Measurements from ENCODE around the gene ZNF483.
"Not testable (repeated sequence)": the region's sequence is repeated elsewhere in the genome, so short reads cannot be mapped to it uniquely, and the experiment has no call there.

ZNF483 gene

GRCh38 chr9:111542497-111543254, 17.7 kb downstream of the ZNF483 start:
- DNase-seq (ENCODE audit: low read depth, low spot score), result no peak

DNA sequence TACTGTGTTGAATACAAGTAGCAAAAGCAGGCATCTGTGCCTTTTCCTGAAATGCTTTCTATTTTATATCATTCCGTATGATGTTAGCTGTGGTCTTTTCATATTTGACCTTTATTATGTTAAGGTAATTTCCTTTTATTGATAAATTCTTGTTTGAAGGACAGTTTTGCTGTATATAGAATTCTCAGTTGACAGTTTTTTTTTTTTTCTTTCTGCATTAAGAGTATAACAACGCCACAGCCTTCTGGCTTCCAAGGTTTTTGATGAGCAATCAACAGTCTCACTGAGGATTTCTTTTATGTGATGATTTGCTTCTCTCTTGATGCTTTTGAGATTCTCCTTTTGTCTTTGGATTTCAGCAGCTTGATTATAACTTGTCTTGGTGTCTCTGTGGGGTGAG, 23.6 kb downstream of the ZNF483 start:
- DNase-seq (ENCODE audit: low read depth, low spot score), result no peak

DNA sequence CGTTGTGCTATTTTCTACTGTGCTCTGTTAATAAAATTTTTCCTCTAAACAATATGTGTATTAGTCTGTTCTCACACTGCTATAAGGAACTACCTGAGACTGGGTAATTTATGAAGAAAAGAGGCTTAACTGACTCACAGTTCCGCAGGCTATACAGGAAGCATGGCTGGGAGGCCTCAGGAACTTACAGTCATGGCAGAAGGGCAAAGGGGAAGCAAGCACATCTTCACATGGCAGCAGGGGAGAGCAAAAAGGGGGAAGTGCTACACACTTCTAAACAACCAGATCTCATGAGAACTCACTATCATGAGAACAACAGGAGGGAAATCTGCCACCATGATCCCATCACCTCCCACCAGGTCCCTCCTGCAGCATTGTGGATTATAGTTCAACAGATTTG, 30.4 kb downstream of the ZNF483 start:
- not testable (repeated sequence) for DNase-seq (ENCODE audit: low read depth, low spot score)

DNA sequence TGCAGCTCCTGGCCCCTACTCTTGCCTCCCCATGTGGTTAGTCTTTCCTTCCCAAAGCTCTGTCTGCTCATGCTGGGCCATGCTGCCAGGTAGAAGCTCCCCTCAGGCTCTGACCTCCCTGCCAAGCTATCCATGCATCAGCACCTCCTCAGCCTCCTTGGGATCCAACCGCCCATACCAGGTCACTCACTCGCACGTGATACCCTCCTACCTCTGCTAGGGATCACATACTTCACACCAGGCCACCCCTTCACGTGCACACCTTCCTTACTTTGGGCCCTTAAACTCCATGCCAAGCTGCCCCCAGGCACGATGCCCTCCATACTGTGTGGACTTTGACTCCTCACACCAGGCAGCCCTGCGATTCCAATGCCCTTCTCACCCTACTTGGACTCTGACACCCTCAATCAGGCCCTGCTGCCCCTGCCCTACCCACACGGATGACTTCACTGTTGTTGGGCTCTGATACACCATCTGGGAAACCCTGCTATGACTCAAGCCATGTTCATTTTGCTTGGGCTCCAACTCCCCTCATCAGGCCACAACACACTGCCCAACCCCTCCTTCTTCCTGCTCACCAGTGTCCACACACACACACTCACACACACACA, 34.1 kb downstream of the ZNF483 start:
- no peak for DNase-seq (ENCODE audit: low read depth, low spot score)

DNA sequence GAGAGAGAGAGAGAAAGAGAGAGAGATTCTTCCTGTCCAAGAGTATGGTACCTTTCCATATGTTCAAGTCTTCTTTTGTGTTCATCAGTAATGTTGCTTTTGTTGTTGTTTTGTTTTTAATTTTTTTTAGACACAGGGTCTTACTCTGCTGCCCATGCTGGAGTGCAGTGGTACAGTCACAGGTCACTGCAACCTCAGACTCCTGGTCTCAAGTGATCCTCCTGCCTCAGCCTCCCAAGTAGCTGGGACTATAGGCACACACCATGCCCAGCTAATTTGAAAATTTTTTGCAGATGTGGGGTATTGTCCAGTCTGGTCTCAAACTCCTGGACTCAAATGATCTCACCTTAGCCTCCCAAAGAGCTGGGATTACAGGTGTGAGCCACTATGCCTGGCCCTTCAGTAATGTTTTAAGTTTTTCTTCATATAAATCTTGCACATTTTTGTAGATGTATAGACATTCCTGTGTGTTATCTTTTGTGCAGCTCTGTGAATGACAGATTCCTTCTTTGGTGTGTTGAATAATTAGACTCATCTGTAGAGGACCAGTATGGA, 36.3 kb downstream of the ZNF483 start:
- DNase-seq (ENCODE audit: low read depth, low spot score), result no peak

DNA sequence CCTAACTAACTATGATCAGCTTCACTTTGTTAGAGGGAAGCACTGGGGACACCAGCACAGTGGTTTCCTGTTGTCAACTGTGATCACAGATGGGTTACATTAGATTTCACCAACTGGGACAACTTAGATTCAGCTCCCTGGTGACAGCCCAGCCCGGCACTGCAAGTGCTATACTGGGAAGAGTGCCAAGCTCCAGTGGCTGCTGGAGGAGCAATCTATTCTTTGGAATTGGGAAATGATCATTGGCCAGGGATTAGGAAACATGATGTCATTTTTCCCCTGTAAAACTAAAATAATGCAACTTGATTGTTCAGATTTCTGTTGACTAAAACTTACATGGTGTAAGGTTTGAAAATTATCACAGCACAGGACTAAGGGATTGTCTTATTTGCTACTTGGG, 41.3 kb downstream of the ZNF483 start:
- no peak for DNase-seq (ENCODE audit: low read depth, low spot score)

- DNase-seq (ENCODE audit: low read depth, low spot score), result not testable (repeated sequence)
These were observed 43.1 kb downstream of the ZNF483 start for GRCh38 chr9:111568127-111568526.

DNA sequence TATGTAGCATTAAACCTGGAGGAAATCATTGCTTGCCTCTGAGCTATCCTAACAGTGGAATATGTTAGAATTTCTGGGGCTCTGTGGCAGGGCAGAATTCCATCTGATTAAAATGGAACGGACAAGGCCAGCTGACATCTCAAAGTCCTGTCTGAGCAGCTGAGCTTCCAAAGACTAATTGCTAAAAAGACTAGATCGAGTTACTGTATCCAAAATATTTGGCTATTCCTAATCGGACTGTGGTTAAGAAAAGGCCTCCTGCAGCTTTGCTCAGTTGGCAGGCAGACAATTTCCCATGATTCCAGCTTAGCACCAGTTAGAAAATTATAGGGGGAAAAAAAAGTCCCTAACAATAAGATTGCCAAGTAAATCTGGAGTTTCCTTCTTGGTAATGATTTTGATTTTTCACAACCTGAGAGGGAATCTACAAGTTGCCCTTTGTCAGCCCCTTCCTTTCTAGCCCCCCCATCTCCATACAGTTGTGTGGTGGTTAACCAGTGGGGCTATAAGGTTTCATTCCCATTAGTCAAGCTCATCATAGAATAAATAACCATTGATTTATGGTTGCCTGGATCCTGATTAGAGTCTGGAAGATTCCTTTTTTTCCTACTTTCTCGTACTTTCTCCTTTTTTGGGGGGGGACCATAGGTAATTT, 48.1 kb downstream of the ZNF483 start:
- DNase-seq (ENCODE audit: low read depth, low spot score), result peak; percentile 61

- DNase-seq (ENCODE audit: low read depth, low spot score), result no peak
These were observed 57.9 kb downstream of the ZNF483 start for GRCh38 chr9:111582888-111583287.

- no peak for DNase-seq (ENCODE audit: low read depth, low spot score)
These were observed 61.4 kb downstream of the ZNF483 start for GRCh38 chr9:111586378-111586777.

- DNase-seq (ENCODE audit: low read depth, low spot score), result no peak
These were observed 63.9 kb downstream of the ZNF483 start for GRCh38 chr9:111588846-111589245.

DNA sequence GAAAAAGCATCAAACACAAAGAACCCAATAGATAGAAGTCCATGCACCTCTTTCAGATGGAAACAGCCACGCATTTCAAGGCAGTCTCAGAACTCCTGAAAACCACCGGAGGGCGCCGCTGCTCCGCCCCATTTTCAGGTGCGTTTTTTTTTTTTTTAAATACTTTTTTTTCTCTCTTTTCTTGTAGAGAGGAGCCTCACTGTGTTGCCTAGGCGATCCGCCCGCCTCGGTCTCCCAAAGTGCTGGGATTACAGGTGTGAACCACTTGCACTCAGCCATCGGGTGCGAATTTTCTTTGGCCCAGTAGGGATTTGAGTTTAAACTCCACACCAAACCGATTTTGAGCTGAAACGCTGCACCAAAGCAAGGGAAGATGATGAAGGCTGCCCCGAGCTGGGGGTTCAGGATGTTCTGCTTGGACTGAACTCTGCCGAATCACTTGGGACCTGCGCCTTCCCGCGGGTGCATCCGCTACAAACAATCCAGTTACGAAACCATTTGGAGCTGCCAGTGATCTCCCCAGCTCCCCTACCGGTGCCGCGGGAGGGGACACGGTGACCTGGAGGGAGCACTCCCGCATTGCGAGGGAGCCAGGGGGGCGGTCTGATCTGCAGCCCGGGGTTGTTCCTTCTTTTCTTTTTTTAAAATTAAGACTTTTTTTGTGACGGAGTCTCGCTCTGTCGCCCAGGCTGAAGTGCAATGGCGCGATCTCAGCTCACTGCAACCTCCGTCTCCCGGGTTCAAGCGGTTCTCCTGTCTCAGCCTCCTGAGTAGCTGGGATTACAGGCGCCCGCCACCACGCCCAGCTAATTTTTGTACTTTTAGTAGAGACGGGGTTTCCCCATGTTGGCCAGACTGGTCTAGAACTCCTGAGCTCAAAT, 73.1 kb downstream of the ZNF483 start:
- DNase-seq (ENCODE audit: low read depth, low spot score), result no peak

DNA sequence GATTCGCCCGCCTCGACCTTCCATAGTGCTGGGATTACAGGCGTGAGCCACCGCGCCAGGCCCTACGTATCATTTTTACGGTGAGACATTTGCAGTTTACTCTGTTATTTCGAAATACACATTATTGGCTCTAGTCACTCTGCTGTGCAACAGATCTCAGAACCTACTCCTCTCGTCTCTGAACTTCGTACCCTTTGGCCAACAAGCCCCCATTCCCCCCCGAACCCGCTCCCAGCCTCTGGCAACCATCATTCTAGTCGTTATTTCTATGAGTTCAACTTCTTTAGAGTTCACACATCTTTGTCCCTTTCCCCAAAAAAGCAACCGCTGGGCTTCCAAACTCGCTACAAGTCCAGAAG, 73.7 kb downstream of the ZNF483 start:
- no peak for DNase-seq (ENCODE audit: low read depth, low spot score)

GRCh38 chr9:111599092-111599954, 74.3 kb downstream of the ZNF483 start, which contains the start of gene PTGR1:
TSS of gene PTGR1 (minus strand) at chr9:111599647. CDS start at chr9:111597422, 2,225 bp downstream.
- DNase-seq (ENCODE audit: low read depth, low spot score), result no peak

GRCh38 chr9:111599955-111600343, 75.0 kb downstream of the ZNF483 start:
- no peak for DNase-seq (ENCODE audit: low read depth, low spot score)

GRCh38 chr9:111601237-111602018, 76.4 kb downstream of the ZNF483 start:
- DNase-seq (ENCODE audit: low read depth, low spot score), result no peak

- DNase-seq (ENCODE audit: low read depth, low spot score), result no peak
These were observed 78.1 kb downstream of the ZNF483 start for GRCh38 chr9:111603041-111603440.

- no peak for DNase-seq (ENCODE audit: low read depth, low spot score)
These were observed 79.2 kb downstream of the ZNF483 start for GRCh38 chr9:111604054-111604615.

DNA sequence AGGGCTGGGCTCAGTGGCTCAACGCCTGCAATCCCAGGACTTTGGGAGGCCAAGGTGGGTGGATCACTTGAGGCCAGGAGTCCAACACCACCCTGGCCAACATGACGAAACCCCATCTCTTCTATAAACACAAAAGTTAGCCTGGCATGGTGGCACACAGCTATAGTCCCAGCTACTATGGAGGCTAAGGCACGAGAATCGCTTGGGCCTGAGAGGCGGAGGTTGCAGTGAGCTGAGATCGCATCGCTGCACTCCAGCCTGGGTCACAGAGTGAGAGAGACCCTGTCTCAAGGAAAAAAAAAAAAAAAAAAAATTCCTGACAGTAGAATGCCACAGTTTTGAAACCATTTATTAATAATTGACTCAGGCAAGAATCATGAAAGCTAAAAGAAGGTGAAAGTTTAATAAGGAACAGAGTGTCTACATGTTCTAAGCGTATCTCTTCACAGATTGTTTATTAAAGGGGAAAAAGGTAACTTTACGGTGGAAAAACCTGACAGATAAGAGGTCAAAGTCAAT, 80.1 kb downstream of the ZNF483 start:
- no peak for DNase-seq (ENCODE audit: low read depth, low spot score)

All from brain pericyte (primary cell).